SK-N-SH treated with all-trans-retinoic acid at 6 μM for 48 hours (cell line): ENCODE results near the gene TRMT112.

Source experiments
- ATAC-seq: fragments of 200-7000 bp; cut with Tn5 transposase; 3 replicates; pipeline ENCODE4 v1.9.1; 2020; ENCODE audit warnings: mild to moderate bottlenecking, moderate library complexity
- ARNTL ChIP-seq: fragments of 450-650 bp; formaldehyde crosslinking; IDR thresholded peaks from 2 replicates; pipeline ENCODE4 v1.5.0; 2020; ENCODE audit warnings: low read depth, mild to moderate bottlenecking, moderate library complexity, borderline replicate concordance
- BACH2 ChIP-seq: fragments of 250-450 bp; sonication (Bioruptor Pico); IDR thresholded peaks from 2 replicates; pipeline ENCODE4 v1.9.0; 2021; ENCODE audit warnings: mild to moderate bottlenecking, borderline replicate concordance
- CREB5 ChIP-seq: fragments of 250-450 bp; sonication (Bioruptor Pico); IDR thresholded peaks from 2 replicates; pipeline ENCODE4 v1.5.1; 2020; ENCODE audit warnings: low read depth, mild to moderate bottlenecking, moderate library complexity
- CSDC2 ChIP-seq: fragments of 250-450 bp; sonication (Bioruptor Pico); IDR thresholded peaks from 2 replicates; pipeline ENCODE4 v1.5.0; 2020; ENCODE audit warnings: mild to moderate bottlenecking, moderate library complexity
- CSRNP3 ChIP-seq: fragments of 250-450 bp; sonication (Bioruptor Pico); IDR thresholded peaks from 2 replicates; pipeline ENCODE4 v1.5.1; 2021; ENCODE audit warnings: mild to moderate bottlenecking, moderate library complexity
- ISL1 ChIP-seq: fragments of 250-450 bp; sonication (Bioruptor Pico); IDR thresholded peaks from 2 replicates; pipeline ENCODE4 v2.1.2; 2022; ENCODE audit warnings: mild to moderate bottlenecking, moderate library complexity
- OSR1 ChIP-seq: fragments of 250-450 bp; sonication (Bioruptor Pico); IDR thresholded peaks from 2 replicates; pipeline ENCODE4 v1.8.0; 2022; ENCODE audit warnings: moderate library complexity, mild to moderate bottlenecking, inconsistent platforms
- PPARA ChIP-seq: fragments of 250-450 bp; sonication (Bioruptor Pico); IDR thresholded peaks from 2 replicates; pipeline ENCODE4 v1.5.0; 2020; ENCODE audit warnings: mild to moderate bottlenecking, borderline replicate concordance
- RARB ChIP-seq: fragments of 250-450 bp; sonication (Bioruptor Pico); IDR thresholded peaks from 2 replicates; pipeline ENCODE4 v1.8.0; 2021; ENCODE audit warnings: mild to moderate bottlenecking, moderate library complexity
- SNAI2 ChIP-seq: fragments of 250-450 bp; sonication (Bioruptor Pico); IDR thresholded peaks from 2 replicates; pipeline ENCODE4 v1.5.0; 2020; ENCODE audit warnings: mild to moderate bottlenecking, moderate library complexity
- TCF4 ChIP-seq: fragments of 250-450 bp; sonication (Bioruptor Pico); IDR thresholded peaks from 2 replicates; pipeline ENCODE4 v1.8.0; 2021; ENCODE audit warnings: mild to moderate bottlenecking, moderate library complexity, borderline replicate concordance
- TOX ChIP-seq: fragments of 250-450 bp; sonication (Bioruptor Pico); IDR thresholded peaks from 2 replicates; pipeline ENCODE4 v1.8.0; 2021; ENCODE audit warnings: mild to moderate bottlenecking, moderate library complexity, borderline replicate concordance
- TSHZ2 ChIP-seq: fragments of 250-450 bp; sonication (Bioruptor Pico); IDR thresholded peaks from 2 replicates; pipeline ENCODE4 v1.5.0; 2020; ENCODE audit warnings: mild to moderate bottlenecking, moderate library complexity
- ZFP30 ChIP-seq: fragments of 450-650 bp; formaldehyde crosslinking; IDR thresholded peaks from 2 replicates; pipeline ENCODE4 v1.5.0; 2022; ENCODE audit warnings: mild to moderate bottlenecking, moderate library complexity
- ZNF565 ChIP-seq: fragments of 450-650 bp; formaldehyde crosslinking; conservative IDR thresholded peaks from 2 replicates; pipeline ENCODE4 v1.5.0; 2020; ENCODE audit warnings: low read depth, mild to moderate bottlenecking, moderate library complexity
- ZNF70 ChIP-seq: fragments of 450-650 bp; formaldehyde crosslinking; IDR thresholded peaks from 2 replicates; pipeline ENCODE4 v1.5.0; 2020; ENCODE audit warnings: mild to moderate bottlenecking, moderate library complexity
- ZNF8 ChIP-seq: fragments of 450-650 bp; formaldehyde crosslinking; IDR thresholded peaks from 2 replicates; pipeline ENCODE4 v1.5.0; 2020; ENCODE audit warnings: mild to moderate bottlenecking, moderate library complexity
- TF ChIP-seq, protein P1 (sequence below): fragments of 250-450 bp; sonication (Bioruptor Pico); IDR thresholded peaks from 2 replicates; pipeline ENCODE4 v1.8.0; 2020; ENCODE audit warnings: mild to moderate bottlenecking, moderate library complexity, borderline replicate concordance
- TF ChIP-seq, protein P2 (sequence below): fragments of 250-450 bp; sonication (Bioruptor Pico); IDR thresholded peaks from 2 replicates; pipeline ENCODE4 v1.8.0; 2021; ENCODE audit warnings: low read depth, mild to moderate bottlenecking, moderate library complexity, borderline replicate concordance

The TRMT112 gene

DNA sequence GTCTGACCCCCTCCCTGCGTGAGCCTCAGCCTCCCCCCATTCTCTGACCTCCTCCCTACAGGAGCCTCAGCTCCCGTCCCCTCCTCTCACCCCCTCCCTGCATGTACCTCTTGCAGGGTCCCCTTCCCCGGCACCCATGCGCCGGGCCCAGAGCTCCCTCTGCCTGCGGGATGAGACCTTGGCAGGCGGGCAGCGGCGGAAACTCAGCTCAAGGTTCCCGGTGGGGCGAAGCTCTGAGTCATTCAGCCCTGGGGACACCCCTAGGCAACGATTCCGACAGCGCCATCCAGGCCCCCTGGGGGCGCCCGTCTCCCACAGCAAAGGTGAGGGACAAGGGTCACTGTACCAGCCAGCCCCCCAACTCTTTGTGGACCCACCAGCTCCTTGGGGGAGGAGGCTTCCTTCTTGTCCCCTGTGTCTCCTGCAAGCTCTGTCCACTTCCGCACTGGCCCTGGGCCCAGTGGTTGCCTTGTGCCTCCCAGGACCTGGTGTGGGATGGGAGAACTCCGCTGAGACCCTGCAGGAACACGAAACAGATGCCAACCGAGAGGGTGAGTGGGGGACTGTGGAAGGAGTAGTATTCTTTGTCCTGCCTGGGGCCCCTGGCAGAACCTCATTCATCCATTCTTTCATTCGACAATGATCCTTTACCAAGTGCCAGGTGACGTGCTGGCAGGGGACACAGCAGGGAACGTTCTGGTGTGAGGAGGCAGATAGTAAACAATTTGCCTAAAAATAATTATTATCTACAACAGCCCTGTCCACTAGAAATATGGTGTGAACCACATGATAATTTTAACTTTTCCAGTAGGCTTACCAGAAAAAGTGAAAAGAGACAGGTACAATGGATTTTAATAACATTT is 38.0 kb upstream of the TRMT112 start:
- no peak for TF ChIP-seq CSRNP3
- TF ChIP-seq CREB5 (CRISPR knock-in tag): no peak
- no peak for TF ChIP-seq TSHZ2 (CRISPR knock-in tag)
- TF ChIP-seq PPARA (CRISPR knock-in tag): no peak
- no peak for TF ChIP-seq TCF4 (CRISPR knock-in tag)
- TF ChIP-seq ARNTL (CRISPR knock-in tag): no peak
- no peak for TF ChIP-seq ZNF565 (CRISPR knock-in tag)
- TF ChIP-seq CSDC2 (CRISPR knock-in tag): no peak
- peak; percentile 67 for ATAC-seq

GRCh38 chr11:64353715-64354506 is 36.6 kb upstream of the TRMT112 start:
- ATAC-seq: no peak
- no peak for TF ChIP-seq ZFP30 (CRISPR knock-in tag)
- TF ChIP-seq ZNF70 (CRISPR knock-in tag): no peak
- no peak for TF ChIP-seq ISL1
- no peak for TF ChIP-seq TCF4 (CRISPR knock-in tag)
- TF ChIP-seq CSRNP3: no peak
- TF ChIP-seq TOX (CRISPR knock-in tag): no peak
- TF ChIP-seq CSDC2 (CRISPR knock-in tag): no peak
- no peak for TF ChIP-seq SNAI2 (CRISPR knock-in tag)
- TF ChIP-seq, protein P1, sequence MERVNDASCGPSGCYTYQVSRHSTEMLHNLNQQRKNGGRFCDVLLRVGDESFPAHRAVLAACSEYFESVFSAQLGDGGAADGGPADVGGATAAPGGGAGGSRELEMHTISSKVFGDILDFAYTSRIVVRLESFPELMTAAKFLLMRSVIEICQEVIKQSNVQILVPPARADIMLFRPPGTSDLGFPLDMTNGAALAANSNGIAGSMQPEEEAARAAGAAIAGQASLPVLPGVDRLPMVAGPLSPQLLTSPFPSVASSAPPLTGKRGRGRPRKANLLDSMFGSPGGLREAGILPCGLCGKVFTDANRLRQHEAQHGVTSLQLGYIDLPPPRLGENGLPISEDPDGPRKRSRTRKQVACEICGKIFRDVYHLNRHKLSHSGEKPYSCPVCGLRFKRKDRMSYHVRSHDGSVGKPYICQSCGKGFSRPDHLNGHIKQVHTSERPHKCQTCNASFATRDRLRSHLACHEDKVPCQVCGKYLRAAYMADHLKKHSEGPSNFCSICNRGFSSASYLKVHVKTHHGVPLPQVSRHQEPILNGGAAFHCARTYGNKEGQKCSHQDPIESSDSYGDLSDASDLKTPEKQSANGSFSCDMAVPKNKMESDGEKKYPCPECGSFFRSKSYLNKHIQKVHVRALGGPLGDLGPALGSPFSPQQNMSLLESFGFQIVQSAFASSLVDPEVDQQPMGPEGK: no peak
- TF ChIP-seq ZNF8 (CRISPR knock-in tag): no peak

- ATAC-seq: no peak
- TF ChIP-seq, protein P2, sequence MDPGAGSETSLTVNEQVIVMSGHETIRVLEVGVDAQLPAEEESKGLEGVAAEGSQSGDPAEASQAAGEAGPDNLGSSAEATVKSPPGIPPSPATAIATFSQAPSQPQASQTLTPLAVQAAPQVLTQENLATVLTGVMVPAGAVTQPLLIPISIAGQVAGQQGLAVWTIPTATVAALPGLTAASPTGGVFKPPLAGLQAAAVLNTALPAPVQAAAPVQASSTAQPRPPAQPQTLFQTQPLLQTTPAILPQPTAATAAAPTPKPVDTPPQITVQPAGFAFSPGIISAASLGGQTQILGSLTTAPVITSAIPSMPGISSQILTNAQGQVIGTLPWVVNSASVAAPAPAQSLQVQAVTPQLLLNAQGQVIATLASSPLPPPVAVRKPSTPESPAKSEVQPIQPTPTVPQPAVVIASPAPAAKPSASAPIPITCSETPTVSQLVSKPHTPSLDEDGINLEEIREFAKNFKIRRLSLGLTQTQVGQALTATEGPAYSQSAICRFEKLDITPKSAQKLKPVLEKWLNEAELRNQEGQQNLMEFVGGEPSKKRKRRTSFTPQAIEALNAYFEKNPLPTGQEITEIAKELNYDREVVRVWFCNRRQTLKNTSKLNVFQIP (CRISPR knock-in tag): no peak
- TF ChIP-seq RARB (CRISPR knock-in tag): no peak
- TF ChIP-seq TOX (CRISPR knock-in tag): no peak
- no peak for TF ChIP-seq CSRNP3
- no peak for TF ChIP-seq ARNTL (CRISPR knock-in tag)
- no peak for TF ChIP-seq BACH2 (CRISPR knock-in tag)
- TF ChIP-seq OSR1: no peak
- TF ChIP-seq, protein P1: no peak
- no peak for TF ChIP-seq CSDC2 (CRISPR knock-in tag)
- no peak for TF ChIP-seq ISL1
Observed at GRCh38 chr11:64352995-64353714, 35.8 kb upstream of the TRMT112 start.
